ENCODE results near the gene SH2B3. TPM values are rescaled to one million over a fixed set of nuclear protein-coding genes. Genes with fewer than 3 reads are reported as not detected.

SH2B3 gene
- total and polyA plus RNA-seq, 9 of the 15 experiments (the other 6 are each of a cell fraction or from before 2014, with no cell fraction given), result 10.8 to 75.3 (median 37.4) TPM

DNA sequence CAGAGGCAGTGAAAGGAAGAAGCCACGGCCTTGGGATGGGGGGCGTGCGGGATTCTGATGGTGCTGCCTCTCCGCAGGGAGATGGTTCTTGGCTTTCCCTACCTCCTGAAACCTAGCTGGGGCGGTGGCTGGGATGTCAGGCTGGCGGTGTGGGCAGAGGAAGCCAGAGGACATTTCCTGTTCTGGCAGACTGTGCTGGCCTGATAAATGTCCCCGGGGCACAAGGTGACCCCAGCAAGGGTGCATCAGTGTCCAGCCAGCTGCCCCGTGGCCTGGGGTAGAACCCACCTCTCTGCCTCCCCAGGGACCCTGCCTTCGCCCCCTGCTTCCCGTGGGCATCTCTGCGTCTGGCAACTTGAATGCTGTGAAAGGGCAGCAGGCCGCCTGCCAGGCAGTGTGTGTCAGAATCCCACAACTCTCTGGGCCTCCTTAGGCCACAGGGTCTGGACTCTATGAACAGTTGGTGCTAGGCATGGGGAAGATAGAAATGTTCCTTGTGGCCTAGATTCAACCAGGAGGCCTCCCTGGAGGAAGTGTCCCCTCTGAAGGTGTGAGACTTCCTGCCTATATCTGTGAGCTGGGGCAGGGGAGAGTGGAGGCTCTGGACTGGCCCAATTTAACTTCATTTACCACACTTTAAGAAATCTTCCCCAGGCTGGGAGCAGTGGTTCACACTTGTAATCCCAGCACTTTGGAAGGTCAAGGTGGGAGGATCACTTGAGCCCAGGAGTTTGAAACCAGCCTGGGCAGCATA, 4.9 kb downstream of the SH2B3 start (continued):
- TF ChIP-seq, protein P1, sequence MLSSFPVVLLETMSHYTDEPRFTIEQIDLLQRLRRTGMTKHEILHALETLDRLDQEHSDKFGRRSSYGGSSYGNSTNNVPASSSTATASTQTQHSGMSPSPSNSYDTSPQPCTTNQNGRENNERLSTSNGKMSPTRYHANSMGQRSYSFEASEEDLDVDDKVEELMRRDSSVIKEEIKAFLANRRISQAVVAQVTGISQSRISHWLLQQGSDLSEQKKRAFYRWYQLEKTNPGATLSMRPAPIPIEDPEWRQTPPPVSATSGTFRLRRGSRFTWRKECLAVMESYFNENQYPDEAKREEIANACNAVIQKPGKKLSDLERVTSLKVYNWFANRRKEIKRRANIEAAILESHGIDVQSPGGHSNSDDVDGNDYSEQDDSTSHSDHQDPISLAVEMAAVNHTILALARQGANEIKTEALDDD (IDR thresholded peaks at IDR 0.05), result no peak
- TF ChIP-seq, protein P2, sequence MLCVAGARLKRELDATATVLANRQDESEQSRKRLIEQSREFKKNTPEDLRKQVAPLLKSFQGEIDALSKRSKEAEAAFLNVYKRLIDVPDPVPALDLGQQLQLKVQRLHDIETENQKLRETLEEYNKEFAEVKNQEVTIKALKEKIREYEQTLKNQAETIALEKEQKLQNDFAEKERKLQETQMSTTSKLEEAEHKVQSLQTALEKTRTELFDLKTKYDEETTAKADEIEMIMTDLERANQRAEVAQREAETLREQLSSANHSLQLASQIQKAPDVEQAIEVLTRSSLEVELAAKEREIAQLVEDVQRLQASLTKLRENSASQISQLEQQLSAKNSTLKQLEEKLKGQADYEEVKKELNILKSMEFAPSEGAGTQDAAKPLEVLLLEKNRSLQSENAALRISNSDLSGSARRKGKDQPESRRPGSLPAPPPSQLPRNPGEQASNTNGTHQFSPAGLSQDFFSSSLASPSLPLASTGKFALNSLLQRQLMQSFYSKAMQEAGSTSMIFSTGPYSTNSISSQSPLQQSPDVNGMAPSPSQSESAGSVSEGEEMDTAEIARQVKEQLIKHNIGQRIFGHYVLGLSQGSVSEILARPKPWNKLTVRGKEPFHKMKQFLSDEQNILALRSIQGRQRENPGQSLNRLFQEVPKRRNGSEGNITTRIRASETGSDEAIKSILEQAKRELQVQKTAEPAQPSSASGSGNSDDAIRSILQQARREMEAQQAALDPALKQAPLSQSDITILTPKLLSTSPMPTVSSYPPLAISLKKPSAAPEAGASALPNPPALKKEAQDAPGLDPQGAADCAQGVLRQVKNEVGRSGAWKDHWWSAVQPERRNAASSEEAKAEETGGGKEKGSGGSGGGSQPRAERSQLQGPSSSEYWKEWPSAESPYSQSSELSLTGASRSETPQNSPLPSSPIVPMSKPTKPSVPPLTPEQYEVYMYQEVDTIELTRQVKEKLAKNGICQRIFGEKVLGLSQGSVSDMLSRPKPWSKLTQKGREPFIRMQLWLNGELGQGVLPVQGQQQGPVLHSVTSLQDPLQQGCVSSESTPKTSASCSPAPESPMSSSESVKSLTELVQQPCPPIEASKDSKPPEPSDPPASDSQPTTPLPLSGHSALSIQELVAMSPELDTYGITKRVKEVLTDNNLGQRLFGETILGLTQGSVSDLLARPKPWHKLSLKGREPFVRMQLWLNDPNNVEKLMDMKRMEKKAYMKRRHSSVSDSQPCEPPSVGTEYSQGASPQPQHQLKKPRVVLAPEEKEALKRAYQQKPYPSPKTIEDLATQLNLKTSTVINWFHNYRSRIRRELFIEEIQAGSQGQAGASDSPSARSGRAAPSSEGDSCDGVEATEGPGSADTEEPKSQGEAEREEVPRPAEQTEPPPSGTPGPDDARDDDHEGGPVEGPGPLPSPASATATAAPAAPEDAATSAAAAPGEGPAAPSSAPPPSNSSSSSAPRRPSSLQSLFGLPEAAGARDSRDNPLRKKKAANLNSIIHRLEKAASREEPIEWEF (CRISPR knock-in tag; IDR thresholded peaks at IDR 0.05), result no peak
- TF ChIP-seq SOX6 (IDR thresholded peaks at IDR 0.05) (no peak), POLR2AphosphoS2 (IDR thresholded peaks at IDR 0.05; ENCODE audit: low read length) (no peak), BACH1 (tag; IDR thresholded peaks at IDR 0.05) (no peak), ZNF75A (CRISPR knock-in tag; IDR thresholded peaks at IDR 0.05) (no peak), ETV5 (CRISPR knock-in tag; IDR thresholded peaks at IDR 0.05; ENCODE audit: low read depth) (no peak; the same call in 1 of the 2 replicates), SPI1 (IDR thresholded peaks at IDR 0.05; ENCODE audit: borderline replicate concordance, low read depth, low read length) (no peak), ERF (CRISPR knock-in tag; IDR thresholded peaks at IDR 0.05) (no peak), KLF6 (CRISPR knock-in tag; IDR thresholded peaks at IDR 0.05; ENCODE audit: borderline replicate concordance) (0 out of 2 replicates have a peak, but pooled peaks have one; percentile 37)
- TF ChIP-seq, protein P3, sequence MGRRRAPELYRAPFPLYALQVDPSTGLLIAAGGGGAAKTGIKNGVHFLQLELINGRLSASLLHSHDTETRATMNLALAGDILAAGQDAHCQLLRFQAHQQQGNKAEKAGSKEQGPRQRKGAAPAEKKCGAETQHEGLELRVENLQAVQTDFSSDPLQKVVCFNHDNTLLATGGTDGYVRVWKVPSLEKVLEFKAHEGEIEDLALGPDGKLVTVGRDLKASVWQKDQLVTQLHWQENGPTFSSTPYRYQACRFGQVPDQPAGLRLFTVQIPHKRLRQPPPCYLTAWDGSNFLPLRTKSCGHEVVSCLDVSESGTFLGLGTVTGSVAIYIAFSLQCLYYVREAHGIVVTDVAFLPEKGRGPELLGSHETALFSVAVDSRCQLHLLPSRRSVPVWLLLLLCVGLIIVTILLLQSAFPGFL (CRISPR knock-in tag; IDR thresholded peaks at IDR 0.05), result no peak
- TF ChIP-seq, protein P4, sequence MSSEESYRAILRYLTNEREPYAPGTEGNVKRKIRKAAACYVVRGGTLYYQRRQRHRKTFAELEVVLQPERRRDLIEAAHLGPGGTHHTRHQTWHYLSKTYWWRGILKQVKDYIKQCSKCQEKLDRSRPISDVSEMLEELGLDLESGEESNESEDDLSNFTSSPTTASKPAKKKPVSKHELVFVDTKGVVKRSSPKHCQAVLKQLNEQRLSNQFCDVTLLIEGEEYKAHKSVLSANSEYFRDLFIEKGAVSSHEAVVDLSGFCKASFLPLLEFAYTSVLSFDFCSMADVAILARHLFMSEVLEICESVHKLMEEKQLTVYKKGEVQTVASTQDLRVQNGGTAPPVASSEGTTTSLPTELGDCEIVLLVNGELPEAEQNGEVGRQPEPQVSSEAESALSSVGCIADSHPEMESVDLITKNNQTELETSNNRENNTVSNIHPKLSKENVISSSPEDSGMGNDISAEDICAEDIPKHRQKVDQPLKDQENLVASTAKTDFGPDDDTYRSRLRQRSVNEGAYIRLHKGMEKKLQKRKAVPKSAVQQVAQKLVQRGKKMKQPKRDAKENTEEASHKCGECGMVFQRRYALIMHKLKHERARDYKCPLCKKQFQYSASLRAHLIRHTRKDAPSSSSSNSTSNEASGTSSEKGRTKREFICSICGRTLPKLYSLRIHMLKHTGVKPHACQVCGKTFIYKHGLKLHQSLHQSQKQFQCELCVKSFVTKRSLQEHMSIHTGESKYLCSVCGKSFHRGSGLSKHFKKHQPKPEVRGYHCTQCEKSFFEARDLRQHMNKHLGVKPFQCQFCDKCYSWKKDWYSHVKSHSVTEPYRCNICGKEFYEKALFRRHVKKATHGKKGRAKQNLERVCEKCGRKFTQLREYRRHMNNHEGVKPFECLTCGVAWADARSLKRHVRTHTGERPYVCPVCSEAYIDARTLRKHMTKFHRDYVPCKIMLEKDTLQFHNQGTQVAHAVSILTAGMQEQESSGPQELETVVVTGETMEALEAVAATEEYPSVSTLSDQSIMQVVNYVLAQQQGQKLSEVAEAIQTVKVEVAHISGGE (CRISPR knock-in tag; IDR thresholded peaks at IDR 0.05), result peak in 2 of 3 experiments; percentile 67 to 82; a peak in 3 of 6 replicates
- TF ChIP-seq, protein P5, sequence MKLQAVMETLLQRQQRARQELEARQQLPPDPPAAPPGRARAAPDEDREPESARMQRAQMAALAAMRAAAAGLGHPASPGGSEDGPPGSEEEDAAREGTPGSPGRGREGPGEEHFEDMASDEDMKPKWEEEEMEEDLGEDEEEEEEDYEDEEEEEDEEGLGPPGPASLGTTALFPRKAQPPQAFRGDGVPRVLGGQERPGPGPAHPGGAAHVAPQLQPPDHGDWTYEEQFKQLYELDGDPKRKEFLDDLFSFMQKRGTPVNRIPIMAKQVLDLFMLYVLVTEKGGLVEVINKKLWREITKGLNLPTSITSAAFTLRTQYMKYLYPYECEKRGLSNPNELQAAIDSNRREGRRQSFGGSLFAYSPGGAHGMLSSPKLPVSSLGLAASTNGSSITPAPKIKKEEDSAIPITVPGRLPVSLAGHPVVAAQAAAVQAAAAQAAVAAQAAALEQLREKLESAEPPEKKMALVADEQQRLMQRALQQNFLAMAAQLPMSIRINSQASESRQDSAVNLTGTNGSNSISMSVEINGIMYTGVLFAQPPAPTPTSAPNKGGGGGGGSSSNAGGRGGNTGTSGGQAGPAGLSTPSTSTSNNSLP (IDR thresholded peaks at IDR 0.05; ENCODE audit: borderline replicate concordance, low read depth, low read length), result no peak
